SK-N-SH treated with all-trans-retinoic acid at 6 μM for 48 hours (cell line): ENCODE results near the gene SNN.

Experiments
- CREB5 ChIP-seq: fragments of 250-450 bp; sonication (Bioruptor Pico); IDR thresholded peaks from 2 replicates; pipeline ENCODE4 v1.5.1; 2020; ENCODE audit warnings: low read depth, mild to moderate bottlenecking, moderate library complexity
- CSDC2 ChIP-seq: fragments of 250-450 bp; sonication (Bioruptor Pico); IDR thresholded peaks from 2 replicates; pipeline ENCODE4 v1.5.0; 2020; ENCODE audit warnings: mild to moderate bottlenecking, moderate library complexity
- CSRNP3 ChIP-seq: fragments of 250-450 bp; sonication (Bioruptor Pico); IDR thresholded peaks from 2 replicates; pipeline ENCODE4 v1.5.1; 2021; ENCODE audit warnings: mild to moderate bottlenecking, moderate library complexity
- TCF4 ChIP-seq: fragments of 250-450 bp; sonication (Bioruptor Pico); IDR thresholded peaks from 2 replicates; pipeline ENCODE4 v1.8.0; 2021; ENCODE audit warnings: mild to moderate bottlenecking, moderate library complexity, borderline replicate concordance
- ZNF565 ChIP-seq: fragments of 450-650 bp; formaldehyde crosslinking; conservative IDR thresholded peaks from 2 replicates; pipeline ENCODE4 v1.5.0; 2020; ENCODE audit warnings: low read depth, mild to moderate bottlenecking, moderate library complexity

- TF ChIP-seq CSRNP3 (CRISPR knock-in tag) (no peak), TCF4 (CRISPR knock-in tag) (no peak), CREB5 (no peak), CSDC2 (CRISPR knock-in tag) (no peak), ZNF565 (CRISPR knock-in tag) (no peak)
These were observed 23.0 kb downstream of the SNN start for GRCh38 chr16:11691235-11691634.
